T-helper 1 cell treated with Interleukin-12 subunit alpha and Interleukin-12 subunit beta and Interleukin-4 antibody, amounts not matched to agents 30 μg/mL and 1 μg/mL, for 36 hours (primary cell): ENCODE measurements around the gene ADCY7.
A peak's percentile ranks its signal among the peaks of the same experiment; 100 is the strongest.

Source experiments
- H3K27ac Mint-ChIP-seq: one replicate; pipeline ENCODE4 v1.8.0; 2021; ENCODE audit warnings: mild to moderate bottlenecking, mixed read lengths
- H3K27me3 Mint-ChIP-seq: one replicate; pipeline ENCODE4 v1.8.0; 2021; ENCODE audit warnings: low read depth, mixed read lengths
- H3K36me3 Mint-ChIP-seq: one replicate; pipeline ENCODE4 v1.8.0; 2021; ENCODE audit warnings: low read depth, mixed read lengths
- H3K4me1 Mint-ChIP-seq: one replicate; pipeline ENCODE4 v1.8.0; 2021; ENCODE audit warnings: low read depth, mixed read lengths
- H3K4me3 Mint-ChIP-seq: one replicate; pipeline ENCODE4 v1.8.0; 2021; ENCODE audit warnings: mild to moderate bottlenecking, moderate library complexity, mixed read lengths
- H3K9me3 Mint-ChIP-seq: one replicate; pipeline ENCODE4 v1.8.0; 2021; ENCODE audit warnings: mixed read lengths

Gene ADCY7

GRCh38 chr16:50354082-50354481 is 87.7 kb downstream of the ADCY7 start:
- no peak overlapping the region for H3K4me3 Mint-ChIP-seq
- H3K36me3 Mint-ChIP-seq = peaks cover 41% of the 10 kb centered on the region
- H3K27me3 Mint-ChIP-seq = no peaks in the 10 kb centered on the region
- H3K9me3 Mint-ChIP-seq = peaks cover 4% of the 10 kb centered on the region
- H3K27ac Mint-ChIP-seq = no peak overlapping the region
- peaks cover 5% of the 10 kb centered on the region for H3K4me1 Mint-ChIP-seq

DNA sequence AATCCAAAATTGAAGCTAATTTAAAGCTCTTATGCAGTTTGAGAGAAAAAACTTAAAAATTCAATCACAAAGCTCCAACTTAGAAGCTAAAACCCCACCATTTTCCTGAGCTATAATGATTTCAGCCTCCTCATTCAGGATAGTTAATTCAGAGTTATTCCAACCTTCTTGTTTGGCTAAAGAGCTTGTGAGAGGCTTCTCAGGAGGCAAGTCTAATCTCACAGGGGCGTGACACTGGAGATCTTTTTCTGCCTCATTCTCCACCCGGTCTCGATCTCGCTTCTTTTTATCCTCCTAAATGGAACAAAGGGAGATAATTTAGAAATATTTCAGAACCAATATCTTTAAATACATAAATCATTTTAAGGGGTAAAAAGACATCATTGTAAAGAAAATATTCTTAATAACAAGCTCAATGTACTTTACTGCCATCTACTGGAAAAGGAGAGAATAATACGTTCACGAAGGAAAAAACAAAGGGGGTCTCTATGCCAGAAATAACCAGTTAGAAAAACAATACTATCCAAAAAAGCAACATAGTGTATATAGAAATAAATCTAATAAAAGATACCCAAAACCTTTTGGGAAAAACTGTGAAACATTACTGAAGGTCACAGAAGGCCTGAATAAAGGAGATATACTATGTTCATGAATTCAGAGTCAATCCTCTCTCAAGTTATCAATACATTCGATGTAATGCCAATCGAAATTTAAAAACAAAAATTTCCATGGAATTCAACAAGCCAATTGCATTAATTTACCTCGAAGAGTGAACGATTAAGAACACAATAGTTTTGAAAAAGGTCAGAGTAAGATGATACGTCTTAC is 88.5 kb downstream of the ADCY7 start:
- Mint-ChIP-seq H3K9me3 (no peaks in the 10 kb centered on the region), H3K27me3 (no peaks in the 10 kb centered on the region), H3K27ac (no peak overlapping the region), H3K4me1 (peaks cover 10% of the 10 kb centered on the region), H3K4me3 (no peak overlapping the region), H3K36me3 (peaks cover 34% of the 10 kb centered on the region)

DNA sequence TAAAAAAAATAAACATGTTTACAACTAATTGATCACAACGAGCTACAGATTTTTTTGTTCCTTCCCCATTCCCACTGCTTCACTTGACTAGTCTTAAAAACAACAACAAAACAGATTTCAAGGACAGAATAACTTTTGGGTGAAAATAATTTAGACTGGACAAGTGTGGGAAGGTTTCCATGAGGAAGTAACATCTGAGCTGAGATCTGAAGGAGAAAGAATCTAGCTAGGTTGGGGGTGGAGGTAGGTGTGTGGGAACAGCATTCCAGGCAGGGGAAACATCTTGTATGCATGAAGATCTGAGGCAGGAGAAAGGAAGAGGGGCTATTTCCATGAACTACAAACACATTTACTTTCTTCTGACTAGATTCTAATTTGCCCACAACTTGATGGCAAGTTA is 93.3 kb downstream of the ADCY7 start:
- Mint-ChIP-seq H3K27me3 (no peaks in the 10 kb centered on the region), H3K27ac (no peak overlapping the region), H3K4me3 (no peak overlapping the region), H3K9me3 (no peaks in the 10 kb centered on the region), H3K4me1 (peaks cover 27% of the 10 kb centered on the region), H3K36me3 (peaks cover 27% of the 10 kb centered on the region)

DNA sequence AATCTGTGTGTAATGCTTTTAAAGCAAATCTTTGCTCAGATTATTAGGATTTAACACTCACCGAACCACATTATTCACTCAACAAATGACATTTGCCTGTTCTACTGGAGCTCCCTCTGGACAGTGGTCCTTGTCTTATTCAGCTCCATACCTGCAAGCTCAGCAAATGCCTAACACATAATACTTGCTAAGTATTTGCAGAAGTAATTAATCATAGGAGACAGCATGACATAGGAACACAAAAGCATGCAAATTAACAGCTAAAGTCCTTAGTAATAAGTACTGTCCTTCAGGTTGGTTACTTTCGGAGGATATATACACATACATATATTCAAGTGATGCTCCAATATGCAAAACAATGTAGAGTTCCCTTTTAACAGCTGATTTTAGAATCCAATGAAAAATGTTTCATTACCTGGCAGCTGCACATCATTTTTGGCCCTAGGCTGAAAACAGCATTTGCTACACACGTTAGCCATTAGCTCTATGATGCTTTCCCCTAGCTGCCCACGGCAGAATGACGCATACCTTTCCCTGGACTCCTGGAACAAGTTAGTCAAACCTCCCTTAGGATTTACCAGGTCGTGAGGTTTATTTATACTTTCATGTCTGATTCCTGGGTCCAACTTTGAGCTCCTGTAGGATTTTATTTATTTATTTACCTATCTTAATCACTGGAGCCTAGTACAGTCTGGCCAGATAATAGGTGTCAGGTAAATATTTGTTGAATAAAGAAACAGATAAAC is 93.9 kb downstream of the ADCY7 start:
- H3K27me3 Mint-ChIP-seq = no peaks in the 10 kb centered on the region
- peaks cover 25% of the 10 kb centered on the region for H3K36me3 Mint-ChIP-seq
- no peak overlapping the region for H3K4me3 Mint-ChIP-seq
- H3K9me3 Mint-ChIP-seq = no peaks in the 10 kb centered on the region
- H3K4me1 Mint-ChIP-seq = peaks cover 25% of the 10 kb centered on the region
- no peak overlapping the region for H3K27ac Mint-ChIP-seq

DNA sequence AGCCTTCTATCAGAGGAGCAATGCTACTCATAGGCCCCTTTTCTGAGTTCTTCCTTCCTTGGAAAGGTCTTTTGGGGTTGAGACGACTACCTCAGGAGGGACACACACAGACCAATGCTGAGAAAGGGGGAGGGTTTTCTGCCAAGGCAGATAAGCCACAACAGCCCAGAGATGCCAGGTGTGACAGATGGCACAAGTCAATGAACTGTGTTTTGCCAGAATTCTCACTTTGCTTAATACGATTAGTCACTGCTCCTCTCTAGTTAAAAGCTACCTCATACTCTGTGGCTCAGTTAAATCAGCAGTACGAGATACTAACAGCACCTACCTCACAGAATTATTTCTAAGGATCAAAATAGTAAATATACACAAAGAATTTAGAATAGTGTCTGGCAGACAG is 94.4 kb downstream of the ADCY7 start:
- Mint-ChIP-seq H3K27ac (no peak overlapping the region), H3K4me1 (peaks cover 29% of the 10 kb centered on the region), H3K36me3 (peaks cover 27% of the 10 kb centered on the region), H3K27me3 (no peaks in the 10 kb centered on the region), H3K4me3 (no peak overlapping the region), H3K9me3 (no peaks in the 10 kb centered on the region)

- Mint-ChIP-seq H3K4me3 (no peak overlapping the region), H3K9me3 (no peaks in the 10 kb centered on the region), H3K4me1 (peaks cover 47% of the 10 kb centered on the region), H3K27me3 (no peaks in the 10 kb centered on the region), H3K27ac (no peak overlapping the region), H3K36me3 (peaks cover 36% of the 10 kb centered on the region)
These were observed 97.3 kb downstream of the ADCY7 start for GRCh38 chr16:50363656-50364055.

DNA sequence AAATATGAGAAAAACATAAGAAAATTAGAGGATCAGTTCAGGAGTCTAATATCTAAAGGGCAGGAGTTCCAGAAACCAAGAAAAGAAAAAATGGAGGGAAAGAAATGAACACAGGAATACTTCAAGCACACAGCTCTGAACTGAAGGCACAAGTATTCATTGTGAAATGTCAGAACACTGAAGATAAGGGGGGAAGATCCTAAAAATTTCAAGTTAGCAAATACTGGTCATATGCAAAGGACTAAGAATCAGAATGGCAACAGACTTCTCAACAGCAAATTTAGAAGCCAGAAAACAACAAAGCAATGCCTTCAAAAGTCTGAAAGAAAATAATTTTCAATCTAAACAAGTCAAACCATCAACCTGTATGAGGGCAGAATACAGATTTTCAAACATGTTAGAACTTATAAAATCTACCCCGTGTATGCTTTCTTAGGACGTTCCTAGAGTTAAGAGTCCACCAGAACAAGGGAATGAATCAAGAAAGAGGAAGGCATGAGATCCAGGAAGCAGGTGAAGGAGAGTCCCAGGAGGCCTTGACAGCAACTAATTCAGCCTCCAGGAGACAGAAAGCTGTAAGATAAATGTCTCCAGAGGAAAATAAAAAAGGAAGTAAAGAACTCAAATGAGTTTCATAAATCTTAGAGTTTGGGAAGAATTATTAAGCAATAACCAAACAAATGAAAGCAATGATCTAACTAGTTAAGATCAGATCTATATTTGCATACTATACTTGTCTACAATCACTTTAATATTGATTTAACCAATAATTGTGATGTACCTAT is 99.6 kb downstream of the ADCY7 start:
- no peaks in the 10 kb centered on the region for H3K27me3 Mint-ChIP-seq
- H3K4me3 Mint-ChIP-seq = peak overlapping the region; percentile 56
- peaks cover 35% of the 10 kb centered on the region for H3K36me3 Mint-ChIP-seq
- no peak overlapping the region for H3K27ac Mint-ChIP-seq
- no peaks in the 10 kb centered on the region for H3K9me3 Mint-ChIP-seq
- H3K4me1 Mint-ChIP-seq = peaks cover 49% of the 10 kb centered on the region
